ENCODE results near the gene INMT. TPM values are rescaled to one million over a fixed set of nuclear protein-coding genes. Genes with fewer than 3 reads are reported as not detected.
A peak's percentile ranks its signal among the peaks of the same experiment; 100 is the strongest.

INMT gene
- total and polyA plus RNA-seq, 8 donors, result 1.8 to 27.2 (median 7.1) TPM

- peak overlapping the region; percentile 59 to 95 (median 78) for H3K4me3 ChIP-seq
- H3K27me3 ChIP-seq, result no peaks in the 10 kb centered on the region
- TF ChIP-seq EP300 (IDR thresholded peaks at IDR 0.05) (no peak), POLR2A (IDR thresholded peaks at IDR 0.05) (no peak), CTCF (IDR thresholded peaks at IDR 0.05) (no peak), POLR2AphosphoS5 (IDR thresholded peaks at IDR 0.05) (no peak)
- H3K4me1 ChIP-seq, result peaks cover 8 to 32% (median 17%) of the 10 kb centered on the region in 4 donors
- H3K27ac ChIP-seq, result peak overlapping the region; percentile 28 to 89 (median 78)
- DNase-seq, result no peak
- H3K9me3 ChIP-seq, result no peaks in the 10 kb centered on the region
- H3K36me3 ChIP-seq, result no peaks in the 10 kb centered on the region
- intact Hi-C loops (cut with DNase I; ENCODE audit: low total_unique reads), result no loop called here
- 2 to 6% (median 3%) methylated on average over 13 to 15 of the region's 15 CpGs for WGBS, 5 donors
Observed at GRCh38 chr7:30771880-30772425, 20.0 kb downstream of the INMT start.

- H3K36me3 ChIP-seq, result no peaks in the 10 kb centered on the region
- no peak overlapping the region for H3K27ac ChIP-seq
- WGBS, 5 donors, result 81 to 86% (median 86%) methylated on average over 6 of the region's 6 CpGs
- peaks cover 8 to 35% (median 17%) of the 10 kb centered on the region in 4 donors for H3K4me1 ChIP-seq
- TF ChIP-seq CTCF (IDR thresholded peaks at IDR 0.05), result no peak
- no peak for TF ChIP-seq EP300 (IDR thresholded peaks at IDR 0.05)
- TF ChIP-seq POLR2AphosphoS5 (IDR thresholded peaks at IDR 0.05), result no peak
- no peak for TF ChIP-seq POLR2A (IDR thresholded peaks at IDR 0.05)
- DNase-seq, result no peak
- H3K27me3 ChIP-seq, result no peaks in the 10 kb centered on the region
- no peaks in the 10 kb centered on the region for H3K9me3 ChIP-seq
- intact Hi-C loops (cut with DNase I; ENCODE audit: low total_unique reads), result no loop called here
- H3K4me3 ChIP-seq, result no peak overlapping the region
Observed at GRCh38 chr7:30772984-30773383, 21.0 kb downstream of the INMT start.

GRCh38 chr7:30775992-30776391, 24.1 kb downstream of the INMT start:
- intact Hi-C loops (cut with DNase I; ENCODE audit: low total_unique reads), result no loop called here
- Histone ChIP-seq H3K4me1 (peaks cover under 1 to 33% (median 10%) of the 10 kb centered on the region in 4 donors), H3K27ac (no peak overlapping the region)

GRCh38 chr7:30776971-30777370, 25.0 kb downstream of the INMT start:
- Histone ChIP-seq H3K9me3 (no peaks in the 10 kb centered on the region), H3K36me3 (peaks cover 2 to 24% (median 14%) of the 10 kb centered on the region in 4 donors), H3K4me1 (peaks cover 0 to 33% (median 4%) of the 10 kb centered on the region in 4 donors), H3K27ac (peak overlapping the region in 1 of 5 donors; percentile 79), H3K4me3 (no peak overlapping the region), H3K27me3 (no peaks in the 10 kb centered on the region)
- DNase-seq, result no peak
- intact Hi-C loops (cut with DNase I; ENCODE audit: low total_unique reads), result no loop called here
- 79 to 90% (median 87%) methylated on average over 4 of the region's 4 CpGs for WGBS, 5 donors
- TF ChIP-seq POLR2A (IDR thresholded peaks at IDR 0.05) (no peak), POLR2AphosphoS5 (IDR thresholded peaks at IDR 0.05) (no peak), CTCF (IDR thresholded peaks at IDR 0.05) (no peak), EP300 (IDR thresholded peaks at IDR 0.05) (no peak)

More at GRCh38 chr7:30775992-30776391, 24.1 kb downstream of the INMT start:
- no peak for TF ChIP-seq POLR2AphosphoS5 (IDR thresholded peaks at IDR 0.05)
- TF ChIP-seq EP300 (IDR thresholded peaks at IDR 0.05), result no peak
- TF ChIP-seq POLR2A (IDR thresholded peaks at IDR 0.05), result no peak
- no peak for TF ChIP-seq CTCF (IDR thresholded peaks at IDR 0.05)
- peaks cover 0 to 14% (median 7%) of the 10 kb centered on the region in 4 donors for H3K36me3 ChIP-seq
- DNase-seq, result no peak
- no peaks in the 10 kb centered on the region for H3K27me3 ChIP-seq
- no peaks in the 10 kb centered on the region for H3K9me3 ChIP-seq
- H3K4me3 ChIP-seq, result no peak overlapping the region
